ENCODE data around the gene SEMA3F. TPM values are rescaled to one million over a fixed set of nuclear protein-coding genes. Genes with fewer than 3 reads are reported as not detected.

Gene SEMA3F
- total and polyA plus RNA-seq, 10 of the 15 experiments (the other 5 are each of a cell fraction or from before 2014, with no cell fraction given) = 0.08 to 0.28 (median 0.12) TPM; not detected in 6

DNA sequence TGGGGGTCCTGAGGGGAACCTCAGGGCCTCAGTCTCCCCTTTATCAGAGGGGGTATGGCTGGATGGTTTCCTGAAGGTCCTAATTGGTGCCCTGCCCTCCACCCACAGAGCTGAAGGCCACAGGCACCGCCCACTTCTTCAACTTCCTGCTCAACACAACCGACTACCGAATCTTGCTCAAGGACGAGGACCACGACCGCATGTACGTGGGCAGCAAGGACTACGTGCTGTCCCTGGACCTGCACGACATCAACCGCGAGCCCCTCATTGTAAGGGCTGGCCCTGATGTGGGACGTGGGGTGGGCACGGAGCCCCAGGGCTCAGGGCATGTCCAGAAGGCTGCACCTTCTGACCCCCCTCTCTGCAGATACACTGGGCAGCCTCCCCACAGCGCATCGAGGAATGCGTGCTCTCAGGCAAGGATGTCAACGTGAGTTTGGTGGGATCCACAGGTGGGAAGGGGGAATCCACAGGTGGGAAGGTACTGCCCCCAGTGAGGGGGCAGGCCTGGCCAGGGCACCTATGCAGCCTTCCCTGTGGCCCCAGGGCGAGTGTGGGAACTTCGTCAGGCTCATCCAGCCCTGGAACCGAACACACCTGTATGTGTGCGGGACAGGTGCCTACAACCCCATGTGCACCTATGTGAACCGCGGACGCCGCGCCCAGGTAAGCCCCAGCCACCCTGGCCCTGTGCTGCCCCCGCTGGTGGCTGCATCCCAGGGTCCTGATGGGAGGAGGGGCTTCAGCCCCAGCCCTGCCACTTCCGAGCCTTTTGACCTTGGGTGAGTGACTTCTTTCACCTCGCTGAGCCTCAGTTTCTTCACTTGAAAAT, 18.8 kb downstream of the SEMA3F start (continued):
- no peak for TF ChIP-seq ZBTB11 (CRISPR knock-in tag; IDR thresholded peaks at IDR 0.05)
- no peak for TF ChIP-seq PAX8 (IDR thresholded peaks at IDR 0.05)
- no peak for TF ChIP-seq SMARCA5 (IDR thresholded peaks at IDR 0.05)
- TF ChIP-seq HDAC6 (IDR thresholded peaks at IDR 0.05; ENCODE audit: unreplicated experiment) = no peak
- TF ChIP-seq, protein P1, sequence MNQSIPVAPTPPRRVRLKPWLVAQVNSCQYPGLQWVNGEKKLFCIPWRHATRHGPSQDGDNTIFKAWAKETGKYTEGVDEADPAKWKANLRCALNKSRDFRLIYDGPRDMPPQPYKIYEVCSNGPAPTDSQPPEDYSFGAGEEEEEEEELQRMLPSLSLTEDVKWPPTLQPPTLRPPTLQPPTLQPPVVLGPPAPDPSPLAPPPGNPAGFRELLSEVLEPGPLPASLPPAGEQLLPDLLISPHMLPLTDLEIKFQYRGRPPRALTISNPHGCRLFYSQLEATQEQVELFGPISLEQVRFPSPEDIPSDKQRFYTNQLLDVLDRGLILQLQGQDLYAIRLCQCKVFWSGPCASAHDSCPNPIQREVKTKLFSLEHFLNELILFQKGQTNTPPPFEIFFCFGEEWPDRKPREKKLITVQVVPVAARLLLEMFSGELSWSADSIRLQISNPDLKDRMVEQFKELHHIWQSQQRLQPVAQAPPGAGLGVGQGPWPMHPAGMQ (IDR thresholded peaks at IDR 0.05; ENCODE audit: borderline replicate concordance) = no peak

GRCh38 chr3:50174517-50174895, 19.4 kb downstream of the SEMA3F start:
- BruUV-seq (replicated peaks) = no TSS peak
- Histone ChIP-seq H3K4me3 (no peak overlapping the region), H3K9me3 (replicated peaks; ENCODE audit: control insufficient read depth, insufficient read depth, low read length) (no peaks in the 10 kb centered on the region), H3K4me1 (ENCODE audit: control insufficient read depth, insufficient read depth, low read length) (no peaks in the 10 kb centered on the region), H3K4me2 (ENCODE audit: control insufficient read depth, insufficient read depth) (no peak overlapping the region), H4K20me1 (ENCODE audit: control insufficient read depth, insufficient read depth) (no peaks in the 10 kb centered on the region), H3K9ac (ENCODE audit: control insufficient read depth, insufficient read depth, low read length) (no peak overlapping the region), H3K79me2 (ENCODE audit: control insufficient read depth, insufficient read depth, low read length) (no peaks in the 10 kb centered on the region), H3K36me3 (ENCODE audit: control insufficient read depth in 2 of 2, insufficient read depth in 2 of 2, low read length in 1 of 2) (no peaks in the 10 kb centered on the region), H3K27me3 (replicated peaks in 1 of 2; ENCODE audit: control insufficient read depth in 2 of 2, insufficient read depth in 2 of 2, low read length in 1 of 2) (no peaks in the 10 kb centered on the region), H3K27ac (ENCODE audit: control insufficient read depth, insufficient read depth) (no peak overlapping the region), H2AFZ (ENCODE audit: control insufficient read depth, low read depth, low read length) (no peak overlapping the region)
- FAIRE-seq (no peak), DNase-seq (ENCODE audit: low read depth, low spot score) (no peak), ATAC-seq (no peak)
- ChIA-PET SMC1A (ENCODE audit: uncharacterized antibody, unreplicated experiment) (no interaction called here), CTCF (no interaction called here), RAD21 (ENCODE audit: unreplicated experiment) (no interaction called here), POLR2A (interaction anchor here (0.5 kb wide), 1 partner anchor 32 kb away, joined by 7 read pairs; no protein-coding TSS in a partner anchor)
- in situ Hi-C loops (cut with MboI) = no loop called here
- 18% methylated on average over 7 of the region's 7 CpGs for WGBS (ENCODE audit: insufficient coverage, insufficient replicate concordance, low lambda C conversion rate, missing lambda C conversion rate)
- intact Hi-C loops (cut with micrococcal nuclease; ENCODE audit: unreplicated experiment) = no loop called here
- TF ChIP-seq SREBF2 (IDR thresholded peaks at IDR 0.05; ENCODE audit: low read length) (no peak), BCLAF1 (IDR thresholded peaks at IDR 0.05) (no peak), MYB (IDR thresholded peaks at IDR 0.05; ENCODE audit: borderline replicate concordance, low read depth, low read length) (no peak), JUND (IDR thresholded peaks at IDR 0.05; ENCODE audit: low read depth, low read length) (no peak), STAT3 (IDR thresholded peaks at IDR 0.05; ENCODE audit: low read depth, low read length) (no peak), SPI1 (IDR thresholded peaks at IDR 0.05; ENCODE audit: borderline replicate concordance, insufficient read depth, low read depth, low read length) (no peak)
- TF ChIP-seq, protein P2, sequence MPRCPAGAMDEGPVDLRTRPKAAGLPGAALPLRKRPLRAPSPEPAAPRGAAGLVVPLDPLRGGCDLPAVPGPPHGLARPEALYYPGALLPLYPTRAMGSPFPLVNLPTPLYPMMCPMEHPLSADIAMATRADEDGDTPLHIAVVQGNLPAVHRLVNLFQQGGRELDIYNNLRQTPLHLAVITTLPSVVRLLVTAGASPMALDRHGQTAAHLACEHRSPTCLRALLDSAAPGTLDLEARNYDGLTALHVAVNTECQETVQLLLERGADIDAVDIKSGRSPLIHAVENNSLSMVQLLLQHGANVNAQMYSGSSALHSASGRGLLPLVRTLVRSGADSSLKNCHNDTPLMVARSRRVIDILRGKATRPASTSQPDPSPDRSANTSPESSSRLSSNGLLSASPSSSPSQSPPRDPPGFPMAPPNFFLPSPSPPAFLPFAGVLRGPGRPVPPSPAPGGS (IDR thresholded peaks at IDR 0.05; ENCODE audit: borderline replicate concordance, insufficient read depth, low read depth, low read length, poor library complexity, severe bottlenecking) = no peak
